Putamen (tissue), 1 donor: ENCODE results near the gene SDK1.
"Not testable (repeated sequence)": the region's sequence is repeated elsewhere in the genome, so short reads cannot be mapped to it uniquely, and the experiment has no call there.

Experiments
- DNase-seq: peaks from one replicate; pipeline ENCODE4 v3.0.0-alpha.2; 2016; ENCODE audit warnings: low spot score

The SDK1 gene

DNA sequence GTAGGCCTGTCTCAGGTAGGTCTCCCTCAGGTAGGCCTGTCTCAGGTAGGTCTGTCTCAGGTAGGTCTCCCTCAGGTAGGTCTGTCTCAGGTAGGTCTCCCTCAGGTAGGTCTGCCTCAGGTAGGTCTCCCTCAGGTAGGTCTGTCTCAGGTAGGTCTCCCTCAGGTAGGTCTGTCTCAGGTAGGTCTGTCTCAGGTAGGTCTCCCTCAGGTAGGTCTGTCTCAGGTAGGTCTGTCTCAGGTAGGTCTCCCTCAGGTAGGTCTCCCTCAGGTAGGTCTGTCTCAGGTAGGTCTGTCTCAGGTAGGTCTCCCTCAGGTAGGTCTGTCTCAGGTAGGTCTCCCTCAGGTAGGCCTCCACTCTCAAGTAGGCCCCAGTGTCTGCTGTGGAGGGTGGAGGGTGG, 281.1 kb downstream of the SDK1 start:
- not testable (repeated sequence) for DNase-seq

DNA sequence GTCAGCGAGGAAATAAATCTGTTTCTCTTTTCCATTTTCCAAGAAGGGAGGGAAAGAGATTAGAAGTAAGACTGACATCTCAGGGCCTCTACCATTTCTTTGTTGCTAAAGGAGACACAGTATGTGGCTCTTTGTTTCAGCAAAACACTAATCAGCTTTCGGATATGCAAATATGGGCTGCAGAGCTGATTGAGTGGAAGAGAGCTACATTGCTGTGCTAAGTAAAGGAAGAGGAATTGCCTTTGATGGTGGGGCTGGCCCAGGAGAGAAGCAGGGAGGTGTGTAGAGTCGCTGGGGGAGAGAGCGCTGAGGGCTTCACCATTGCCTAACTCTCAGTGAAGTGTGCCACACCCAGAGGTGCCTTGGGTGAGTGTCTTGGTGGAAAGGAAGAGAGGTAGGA, 284.8 kb downstream of the SDK1 start:
- no peak for DNase-seq

DNA sequence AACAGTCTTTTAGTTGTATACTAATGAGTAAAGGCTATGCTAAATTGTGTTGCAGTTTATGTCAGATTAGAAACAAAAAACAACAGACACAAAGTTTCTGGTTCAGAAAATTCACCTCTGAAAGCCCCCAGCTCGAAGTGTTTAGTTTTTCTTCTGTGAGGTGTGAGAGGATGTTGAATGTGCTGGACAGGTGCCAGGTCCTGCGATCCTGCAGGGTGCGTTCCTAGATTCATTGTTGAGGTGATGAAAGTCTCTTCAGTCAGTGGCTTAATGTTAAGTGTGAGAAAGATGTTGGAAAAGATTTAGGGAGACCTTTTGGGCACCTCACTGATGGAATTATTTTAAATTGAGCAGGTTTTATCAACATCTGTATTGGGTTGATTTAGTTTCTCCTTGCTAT, 287.3 kb downstream of the SDK1 start:
- no peak for DNase-seq

DNA sequence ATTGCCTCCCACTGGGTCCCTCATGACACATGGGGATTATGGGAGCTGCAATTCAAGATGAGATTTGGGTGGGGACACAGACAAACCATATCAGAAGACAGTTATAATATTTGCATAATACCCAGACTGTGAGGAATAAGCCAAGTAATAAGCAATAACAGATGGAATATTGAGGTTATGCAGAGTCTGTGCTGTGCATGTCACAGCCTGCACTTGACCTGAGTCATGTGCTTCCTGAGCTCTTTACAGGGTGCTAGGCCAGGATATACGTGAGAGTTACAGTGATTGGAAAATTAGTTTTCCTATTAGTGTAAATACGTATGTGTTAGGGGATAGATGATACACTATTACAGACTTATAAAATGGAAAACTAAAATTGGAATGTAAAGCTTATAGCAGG, 288.7 kb downstream of the SDK1 start:
- DNase-seq, result no peak

DNA sequence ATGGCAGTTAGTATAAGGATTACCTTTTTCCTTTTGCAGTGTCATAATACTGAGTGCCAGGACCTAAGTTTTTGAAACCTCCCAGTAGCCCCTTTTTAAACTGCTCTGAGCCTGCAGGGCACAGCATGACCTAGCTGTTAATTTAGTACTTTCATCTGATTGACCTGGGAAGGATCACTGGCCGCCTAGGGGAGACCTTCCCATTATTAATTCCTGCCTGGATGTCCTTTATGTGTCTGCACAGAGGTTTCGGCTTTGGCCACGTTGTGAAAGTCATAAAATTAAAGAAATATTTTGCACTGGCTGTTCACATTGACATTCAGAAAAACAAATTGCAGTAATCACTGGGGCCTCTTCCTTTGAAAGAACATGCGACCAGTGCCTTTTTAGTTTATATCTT, 290.2 kb downstream of the SDK1 start:
- no peak for DNase-seq

DNA sequence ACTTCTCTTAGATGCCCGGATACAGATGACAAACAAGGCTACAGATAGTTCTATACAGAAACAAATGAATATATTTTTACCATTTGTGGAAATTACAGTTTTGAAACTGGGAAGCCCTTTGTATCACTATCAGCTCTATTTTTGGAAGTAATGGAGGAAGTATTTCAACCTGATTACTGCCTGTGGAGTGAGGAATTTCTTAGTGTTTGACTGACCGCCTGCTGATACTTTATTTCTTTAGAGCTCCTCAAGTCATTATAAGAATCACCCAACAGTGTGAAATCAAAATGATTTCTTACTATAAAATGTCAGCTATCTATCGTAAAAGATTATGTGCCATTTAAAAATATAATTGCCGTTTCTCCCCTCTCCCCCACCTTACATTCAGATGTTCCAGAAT, 290.9 kb downstream of the SDK1 start:
- no peak for DNase-seq

DNA sequence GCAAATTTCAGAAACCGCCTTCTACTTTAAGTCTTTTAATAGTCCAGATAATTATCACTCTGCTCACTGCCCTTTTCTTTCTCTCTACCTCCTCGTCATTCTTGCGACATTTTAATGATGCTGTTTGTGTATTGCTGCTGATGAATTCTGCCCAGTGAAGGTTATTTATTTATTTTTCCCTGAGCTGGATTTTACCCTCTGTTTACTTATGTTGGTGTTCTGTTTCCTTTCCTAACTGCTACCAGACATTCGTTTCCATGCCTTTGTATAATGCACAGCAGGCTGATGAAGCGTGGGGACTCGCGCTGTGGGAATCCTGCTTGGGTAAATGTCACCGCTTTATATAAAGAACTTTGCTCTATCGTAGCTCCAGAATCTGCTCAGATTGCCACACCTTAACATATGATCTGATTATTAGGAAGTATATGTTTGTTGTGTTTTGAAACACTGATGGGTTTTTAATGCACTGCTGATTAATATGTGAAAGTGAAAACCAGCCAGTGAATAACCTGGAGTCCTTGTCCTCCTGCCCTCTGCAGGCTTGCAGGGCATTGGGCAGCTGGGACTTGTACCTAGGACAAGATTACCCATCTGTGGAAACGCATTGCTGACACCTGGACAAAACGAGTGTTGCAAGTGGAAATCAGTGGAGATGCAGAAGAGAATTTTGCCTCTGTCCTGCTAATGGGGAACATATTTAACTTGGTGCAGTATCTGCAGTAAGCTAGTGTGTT, 291.5 kb downstream of the SDK1 start:
- no peak for DNase-seq

DNA sequence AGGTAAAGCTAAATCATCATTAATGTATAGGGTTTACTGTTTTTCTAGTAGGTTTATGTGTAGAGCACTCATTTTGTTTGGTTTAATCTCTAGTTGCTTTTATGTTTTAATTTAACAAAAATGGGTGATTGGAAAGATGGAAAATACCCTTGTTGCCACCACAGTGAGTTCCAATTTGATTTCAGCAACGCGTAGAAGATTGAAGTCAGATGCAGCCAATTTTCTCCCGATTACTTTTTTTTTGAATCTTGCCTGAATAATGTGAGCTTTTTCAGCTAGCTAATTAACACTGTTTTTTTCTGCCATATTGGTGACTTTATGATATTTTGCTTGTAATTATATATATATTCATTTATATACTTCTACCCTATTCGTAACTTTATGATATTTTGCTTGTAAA, 293.8 kb downstream of the SDK1 start:
- DNase-seq, result no peak

DNA sequence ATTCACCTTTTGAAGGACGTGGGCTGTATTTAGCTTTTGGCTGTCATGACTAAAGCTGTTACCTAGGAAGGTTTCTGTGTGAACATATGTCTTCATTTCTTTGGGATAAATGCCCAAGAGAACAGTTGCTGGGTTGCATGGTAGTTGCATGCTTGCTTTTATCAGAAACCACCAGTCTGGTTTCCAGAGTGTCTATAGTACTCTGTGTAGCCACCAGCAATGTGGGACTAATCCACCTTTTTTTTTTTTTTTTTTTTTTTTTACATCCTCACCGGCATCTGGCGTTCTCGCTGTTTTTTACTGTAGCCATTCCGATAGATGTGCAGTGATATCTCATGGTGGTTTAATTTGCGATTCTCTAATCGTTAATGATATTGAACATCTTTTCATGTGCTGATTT, 297.8 kb downstream of the SDK1 start:
- no peak for DNase-seq

DNA sequence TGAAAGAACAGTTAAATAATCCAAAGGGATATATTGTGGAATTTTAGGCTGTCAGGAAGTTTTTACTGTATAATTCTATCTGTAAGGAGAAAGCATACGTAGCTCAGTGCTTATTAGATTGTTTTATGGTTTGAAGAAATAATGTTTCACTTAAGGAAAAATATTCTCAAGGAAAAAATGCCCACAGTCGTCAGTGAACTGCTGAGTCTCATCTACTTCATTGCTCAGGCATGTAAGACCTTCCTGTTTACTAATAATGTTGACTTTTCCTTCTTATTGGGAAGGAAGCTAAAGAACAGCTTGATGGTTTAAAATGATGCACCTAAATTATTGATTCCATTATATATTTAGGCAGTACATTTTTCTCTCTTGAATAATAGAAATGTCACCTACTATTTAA, 304.2 kb downstream of the SDK1 start:
- DNase-seq, result no peak

DNA sequence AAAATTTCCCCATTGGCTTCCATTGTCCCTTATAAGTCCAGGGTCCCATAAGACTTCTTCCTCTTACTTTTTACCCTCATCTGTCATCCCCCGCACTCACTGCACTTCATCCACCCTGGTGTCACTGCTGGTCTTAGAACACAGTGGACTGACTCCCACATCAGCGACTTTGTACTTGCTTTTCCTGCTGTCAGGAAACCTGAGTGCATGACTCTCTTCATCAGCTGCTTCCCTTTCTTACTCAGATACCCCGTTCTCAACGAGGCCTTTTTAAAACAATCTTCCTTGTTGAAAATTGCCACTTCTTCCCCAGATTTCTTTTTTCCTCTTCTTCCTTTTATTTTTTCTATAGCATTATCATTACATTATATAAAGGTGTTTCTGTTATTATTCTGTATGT, 305.4 kb downstream of the SDK1 start:
- no peak for DNase-seq

DNA sequence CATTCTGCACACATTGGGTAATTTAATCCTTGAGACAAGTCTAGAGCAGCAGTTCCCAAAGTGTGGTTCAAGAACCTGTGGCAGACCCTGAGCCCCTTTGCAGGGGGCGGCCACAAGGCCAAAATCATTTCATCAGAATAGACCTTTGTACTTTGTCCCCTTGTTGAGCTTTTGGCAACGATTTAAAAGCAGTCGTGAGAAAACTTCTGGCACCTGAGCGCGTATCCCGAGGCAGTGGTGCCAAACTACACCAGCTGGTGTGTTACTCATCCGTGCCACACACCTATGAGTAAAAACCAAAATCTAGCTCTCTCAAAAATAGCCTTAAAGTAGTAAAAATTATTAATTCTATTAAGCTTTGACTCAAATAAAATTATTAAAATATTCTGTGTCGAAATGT, 306.8 kb downstream of the SDK1 start:
- DNase-seq, result no peak

DNA sequence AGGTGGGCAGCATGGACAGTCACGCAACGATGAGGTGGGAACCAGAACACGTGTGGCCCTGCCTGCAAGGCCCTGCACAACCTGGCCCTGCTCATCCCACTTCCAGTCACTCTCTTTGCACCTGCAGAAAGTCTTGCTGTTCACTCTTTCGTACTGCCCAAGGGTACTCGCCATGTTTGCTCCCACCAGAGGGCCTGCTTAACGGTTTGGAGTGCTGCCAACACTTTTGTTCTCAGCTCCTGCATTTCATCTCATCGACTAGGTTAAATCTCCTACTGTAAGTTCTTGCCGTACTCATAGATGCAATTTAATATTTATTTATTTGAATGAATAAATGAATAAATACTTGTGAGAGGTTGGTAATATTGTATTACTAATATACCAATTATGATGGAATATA, 315.3 kb downstream of the SDK1 start:
- no peak for DNase-seq

DNA sequence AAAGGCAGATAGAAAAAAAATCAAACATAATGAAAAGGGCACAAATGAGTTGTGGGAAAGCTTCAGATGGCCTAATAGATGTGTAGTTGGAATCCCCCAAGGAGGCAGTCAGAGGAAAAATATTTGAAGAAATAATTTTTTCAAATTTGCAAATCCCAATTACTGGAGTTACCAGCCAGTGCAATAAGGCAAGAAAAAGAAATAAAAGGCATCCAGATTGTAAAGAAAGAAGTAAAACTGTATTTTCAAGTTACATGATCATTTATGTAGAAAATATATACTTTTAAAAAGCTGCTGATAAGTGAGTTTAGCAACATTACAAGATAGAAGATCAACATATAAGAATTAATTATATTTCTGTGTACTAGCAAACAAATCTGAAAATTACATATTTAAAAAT, 329.0 kb downstream of the SDK1 start:
- DNase-seq, result no peak

DNA sequence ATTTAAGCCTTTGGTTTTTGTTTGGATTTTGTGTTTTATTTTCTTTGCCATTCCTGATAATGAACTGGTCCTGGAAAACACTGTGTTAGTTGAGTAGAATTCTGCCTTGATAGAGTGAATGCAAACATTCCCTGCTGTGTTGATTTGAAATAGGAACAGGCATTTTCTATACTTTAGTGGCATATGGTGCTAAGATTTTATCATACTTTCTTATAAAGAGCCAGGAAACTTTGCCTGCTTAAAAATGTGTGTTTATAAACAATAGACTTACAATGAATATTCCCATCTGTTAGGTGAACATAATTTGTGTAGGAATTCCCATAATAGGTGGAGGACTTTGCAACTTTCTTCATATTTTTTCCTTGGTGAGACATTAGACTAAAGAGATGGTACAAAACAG, 333.3 kb downstream of the SDK1 start:
- no peak for DNase-seq

DNA sequence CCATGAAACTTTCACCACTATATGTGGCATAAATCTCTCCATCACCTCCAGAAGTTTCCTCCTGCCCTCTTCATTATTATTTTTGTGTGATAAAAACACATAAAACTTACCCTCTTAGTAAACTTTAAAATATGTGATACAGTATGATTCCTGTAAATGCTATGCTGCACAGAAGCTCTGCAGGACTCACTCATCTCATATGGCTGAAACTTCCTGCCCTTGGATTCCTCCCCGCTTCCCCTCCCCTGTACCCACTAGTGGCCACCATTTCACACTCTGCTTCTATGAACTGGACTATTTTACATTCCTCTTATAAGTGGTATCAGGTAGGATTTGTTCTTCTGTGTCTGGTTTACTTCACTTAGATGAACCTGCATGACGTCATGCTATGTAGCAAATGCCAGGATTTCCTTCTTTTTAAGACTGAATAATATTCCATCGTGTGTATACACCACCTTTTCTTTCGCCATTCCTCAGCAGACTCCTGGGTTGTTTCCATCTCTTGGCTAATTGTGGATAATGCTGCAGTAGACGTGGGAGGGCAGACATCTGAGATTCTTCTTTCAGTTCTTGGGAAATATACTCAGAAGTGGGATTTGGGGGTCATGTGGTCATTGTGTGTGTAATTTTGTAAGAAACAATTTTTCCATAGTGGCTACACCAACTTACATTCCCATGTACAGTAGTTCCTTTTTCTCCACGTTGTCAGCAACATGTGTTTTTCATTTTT, 335.2 kb downstream of the SDK1 start:
- no peak for DNase-seq

DNA sequence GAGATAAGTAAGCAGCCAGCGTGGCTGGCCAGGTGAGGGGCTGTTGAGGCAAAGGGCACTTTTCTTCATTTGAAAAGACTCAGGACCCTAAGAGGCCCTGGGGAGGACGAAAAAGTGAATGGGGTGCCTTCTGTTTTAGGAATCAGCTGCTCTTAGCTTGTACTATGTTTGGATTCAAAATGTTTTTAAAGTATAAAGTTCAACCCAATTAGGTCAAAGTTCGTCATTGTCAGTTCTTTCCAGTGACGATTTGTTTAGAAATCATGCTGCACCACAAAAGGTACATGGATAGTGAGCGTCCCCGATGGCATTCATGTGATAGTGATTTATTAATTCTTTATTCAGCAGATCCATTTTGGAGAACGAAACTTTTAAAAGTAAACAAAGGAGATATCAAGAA, 338.2 kb downstream of the SDK1 start:
- DNase-seq, result no peak

DNA sequence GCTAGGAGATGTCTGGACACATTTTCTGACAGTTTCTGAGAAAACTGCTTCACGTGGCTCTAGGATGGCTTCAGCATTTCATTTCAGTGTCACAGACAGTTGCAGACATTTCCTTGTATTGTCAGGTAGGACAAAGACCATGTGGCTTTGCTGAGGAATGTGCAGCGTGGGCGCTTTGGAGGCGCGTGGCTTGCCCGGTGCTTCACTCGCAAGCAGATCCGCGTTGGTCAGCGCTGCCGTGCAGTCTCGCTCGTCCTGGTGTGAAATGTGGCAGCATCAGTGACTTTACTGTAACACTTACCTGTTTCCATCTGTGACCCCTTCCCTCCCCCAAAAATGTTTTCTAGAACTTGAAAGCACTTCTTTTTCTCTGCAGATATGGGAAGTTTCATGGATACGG, 340.5 kb downstream of the SDK1 start:
- DNase-seq, result no peak

DNA sequence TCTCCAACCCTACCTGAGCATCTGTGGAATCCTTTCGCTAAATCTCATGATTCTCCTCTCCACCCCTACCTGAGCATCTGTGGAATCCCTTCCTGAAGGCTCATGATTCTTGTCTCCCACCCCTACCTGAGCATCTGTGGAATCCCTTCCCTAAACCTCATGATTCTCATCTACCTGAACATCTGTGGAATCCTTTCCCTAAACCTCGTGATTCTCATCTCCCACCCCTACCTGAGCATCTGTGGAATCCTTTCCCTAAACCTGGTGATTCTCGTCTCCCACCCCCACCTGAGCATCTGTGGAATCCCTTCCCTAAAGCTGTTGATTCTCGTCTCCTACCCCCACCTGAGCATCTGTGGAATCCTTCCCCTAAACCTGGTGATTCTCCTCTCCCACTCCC, 342.0 kb downstream of the SDK1 start:
- DNase-seq, result no peak

DNA sequence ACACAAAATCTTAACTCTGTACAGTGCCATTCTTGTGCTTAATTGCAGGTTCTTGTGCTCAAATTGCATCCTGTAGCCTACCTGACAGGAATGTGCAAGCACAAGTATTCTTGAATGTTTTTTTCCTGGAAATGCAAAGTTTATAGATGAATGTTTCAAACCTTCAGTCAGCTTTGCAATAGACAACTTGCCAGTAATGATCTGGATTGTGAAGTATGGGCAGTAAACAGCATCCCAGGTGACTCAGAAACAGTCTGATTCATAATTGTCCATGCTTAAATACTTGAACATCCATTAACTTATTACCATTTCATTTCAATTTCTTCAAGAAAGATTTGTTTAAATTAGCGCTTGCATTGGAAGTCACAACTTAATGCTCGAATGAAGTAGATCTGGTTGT, 347.2 kb downstream of the SDK1 start:
- no peak for DNase-seq

DNA sequence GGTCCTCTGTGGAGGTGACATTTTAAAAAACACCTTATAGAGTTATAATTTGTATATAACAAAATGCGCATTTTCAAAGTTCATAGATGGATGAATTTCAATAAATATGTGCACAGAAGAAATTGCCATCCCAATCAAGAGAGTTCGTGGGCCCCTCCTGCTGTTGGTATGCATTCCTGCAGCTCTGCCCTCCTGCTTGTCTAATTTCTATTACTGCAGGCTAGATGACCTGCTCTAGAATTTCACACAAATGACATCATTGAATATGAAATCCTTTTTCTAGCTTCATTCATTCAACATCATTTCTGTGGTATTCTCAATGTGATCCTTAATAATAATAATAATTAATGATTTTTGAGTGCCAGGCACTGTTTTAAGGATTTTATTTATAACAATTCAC, 348.2 kb downstream of the SDK1 start:
- DNase-seq, result no peak

DNA sequence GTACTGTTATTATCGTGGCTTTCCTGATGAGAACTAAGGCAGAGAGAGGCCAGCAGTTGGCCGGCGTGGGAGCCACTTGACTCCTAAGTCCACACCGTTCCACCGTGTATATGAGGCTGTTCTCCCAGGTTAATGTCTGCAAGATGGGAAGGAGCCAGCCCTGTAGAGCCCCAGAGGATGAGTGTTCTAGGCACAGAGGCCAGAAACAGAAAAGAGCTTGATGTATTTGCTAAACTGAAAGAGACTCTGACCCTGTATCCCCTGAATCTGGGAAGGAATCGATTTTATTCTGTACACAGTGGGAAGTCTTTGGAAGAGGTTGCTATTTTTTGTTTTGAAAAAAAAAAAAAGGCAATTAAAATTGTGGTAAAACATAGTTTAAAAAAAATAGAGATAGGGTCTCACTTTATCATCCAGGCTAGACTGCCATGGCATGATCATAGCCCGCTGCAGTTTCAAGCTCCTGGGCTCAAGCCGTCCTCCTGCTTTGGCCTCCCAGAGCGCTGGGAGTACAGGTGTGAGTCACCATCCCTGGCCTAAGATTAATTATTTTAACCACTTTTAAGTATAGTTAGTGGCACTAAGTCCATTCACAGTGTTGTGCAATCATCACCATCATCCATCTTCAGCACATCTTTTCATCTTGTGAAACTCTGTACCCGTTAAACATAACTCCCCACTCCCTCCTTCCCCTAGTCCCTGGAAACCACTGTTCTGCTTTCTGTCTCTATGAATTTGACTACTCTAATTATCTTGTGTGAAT, 348.8 kb downstream of the SDK1 start:
- DNase-seq, result no peak

DNA sequence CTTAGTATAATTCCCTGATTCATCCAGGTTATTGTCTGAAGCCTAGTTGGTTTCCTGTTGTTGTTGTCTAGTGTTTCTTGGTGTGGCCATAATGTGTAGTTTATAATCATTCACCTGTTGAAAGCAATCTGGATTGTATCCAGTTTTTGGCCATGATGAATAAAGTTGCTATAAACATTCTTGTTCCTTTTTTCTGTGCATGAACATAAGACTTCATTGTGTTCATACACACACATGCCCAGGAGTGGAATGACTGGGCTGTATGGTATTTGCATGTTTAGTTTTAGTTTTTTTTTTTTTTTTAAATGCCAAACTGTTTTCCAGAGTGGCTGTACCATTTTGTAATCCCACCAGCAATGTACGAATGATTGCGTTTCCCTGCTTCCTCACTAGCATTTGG, 349.8 kb downstream of the SDK1 start:
- DNase-seq, result no peak
